T-helper 2 cell (primary cell): Measurements from ENCODE around the gene OSTC.

ENCODE experiments used
- DNase-seq, 5 experiments: peaks; one replicate each; pipeline versions ENCODE4 v3.0.0 to v3.0.0-alpha.2; 2012 to 2022

OSTC gene

GRCh38 chr4:108717386-108717785 is 67.0 kb downstream of the OSTC start:
- DNase-seq, result no peak
